ENCODE measurements around the gene PDC. TPM values are rescaled to one million over a fixed set of nuclear protein-coding genes. Genes with fewer than 3 reads are reported as not detected.

PDC gene
- total RNA-seq, 1 experiment from 2014 or later: not detected

DNA sequence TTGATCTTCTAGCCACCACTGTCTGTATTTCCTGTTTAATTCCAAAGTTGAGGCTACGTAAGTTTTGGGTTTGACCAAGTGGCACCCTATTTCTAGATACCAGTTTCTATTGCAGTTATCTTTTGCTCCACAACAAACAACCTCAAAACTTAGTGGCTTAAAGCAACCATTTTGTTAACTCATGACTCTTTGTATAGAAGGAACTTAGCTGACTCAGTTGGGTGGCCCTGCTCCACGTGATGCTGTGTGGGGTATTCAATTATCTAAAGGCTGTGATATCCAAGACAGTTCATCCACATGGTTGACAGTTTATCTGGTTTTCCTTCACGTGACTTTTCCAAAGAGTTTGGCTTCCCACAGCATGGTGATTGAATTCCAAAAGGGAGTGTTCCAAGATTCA, 34.8 kb downstream of the PDC start:
- TF ChIP-seq TCF7L2 (IDR thresholded peaks at IDR 0.05; ENCODE audit: low read depth, low read length): no peak
- TF ChIP-seq, protein P1, sequence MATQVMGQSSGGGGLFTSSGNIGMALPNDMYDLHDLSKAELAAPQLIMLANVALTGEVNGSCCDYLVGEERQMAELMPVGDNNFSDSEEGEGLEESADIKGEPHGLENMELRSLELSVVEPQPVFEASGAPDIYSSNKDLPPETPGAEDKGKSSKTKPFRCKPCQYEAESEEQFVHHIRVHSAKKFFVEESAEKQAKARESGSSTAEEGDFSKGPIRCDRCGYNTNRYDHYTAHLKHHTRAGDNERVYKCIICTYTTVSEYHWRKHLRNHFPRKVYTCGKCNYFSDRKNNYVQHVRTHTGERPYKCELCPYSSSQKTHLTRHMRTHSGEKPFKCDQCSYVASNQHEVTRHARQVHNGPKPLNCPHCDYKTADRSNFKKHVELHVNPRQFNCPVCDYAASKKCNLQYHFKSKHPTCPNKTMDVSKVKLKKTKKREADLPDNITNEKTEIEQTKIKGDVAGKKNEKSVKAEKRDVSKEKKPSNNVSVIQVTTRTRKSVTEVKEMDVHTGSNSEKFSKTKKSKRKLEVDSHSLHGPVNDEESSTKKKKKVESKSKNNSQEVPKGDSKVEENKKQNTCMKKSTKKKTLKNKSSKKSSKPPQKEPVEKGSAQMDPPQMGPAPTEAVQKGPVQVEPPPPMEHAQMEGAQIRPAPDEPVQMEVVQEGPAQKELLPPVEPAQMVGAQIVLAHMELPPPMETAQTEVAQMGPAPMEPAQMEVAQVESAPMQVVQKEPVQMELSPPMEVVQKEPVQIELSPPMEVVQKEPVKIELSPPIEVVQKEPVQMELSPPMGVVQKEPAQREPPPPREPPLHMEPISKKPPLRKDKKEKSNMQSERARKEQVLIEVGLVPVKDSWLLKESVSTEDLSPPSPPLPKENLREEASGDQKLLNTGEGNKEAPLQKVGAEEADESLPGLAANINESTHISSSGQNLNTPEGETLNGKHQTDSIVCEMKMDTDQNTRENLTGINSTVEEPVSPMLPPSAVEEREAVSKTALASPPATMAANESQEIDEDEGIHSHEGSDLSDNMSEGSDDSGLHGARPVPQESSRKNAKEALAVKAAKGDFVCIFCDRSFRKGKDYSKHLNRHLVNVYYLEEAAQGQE (IDR thresholded peaks at IDR 0.05; ENCODE audit: insufficient read depth in 1 of 2, low read depth in 2 of 2, low read length in 1 of 2): no peak
- no peak for TF ChIP-seq SIN3A (IDR thresholded peaks at IDR 0.05; ENCODE audit: borderline replicate concordance, insufficient read depth, low read depth, low read length)
- TF ChIP-seq POLR2AphosphoS5 (IDR thresholded peaks at IDR 0.05; ENCODE audit: low read depth, low read length): no peak
- TF ChIP-seq, protein P2, sequence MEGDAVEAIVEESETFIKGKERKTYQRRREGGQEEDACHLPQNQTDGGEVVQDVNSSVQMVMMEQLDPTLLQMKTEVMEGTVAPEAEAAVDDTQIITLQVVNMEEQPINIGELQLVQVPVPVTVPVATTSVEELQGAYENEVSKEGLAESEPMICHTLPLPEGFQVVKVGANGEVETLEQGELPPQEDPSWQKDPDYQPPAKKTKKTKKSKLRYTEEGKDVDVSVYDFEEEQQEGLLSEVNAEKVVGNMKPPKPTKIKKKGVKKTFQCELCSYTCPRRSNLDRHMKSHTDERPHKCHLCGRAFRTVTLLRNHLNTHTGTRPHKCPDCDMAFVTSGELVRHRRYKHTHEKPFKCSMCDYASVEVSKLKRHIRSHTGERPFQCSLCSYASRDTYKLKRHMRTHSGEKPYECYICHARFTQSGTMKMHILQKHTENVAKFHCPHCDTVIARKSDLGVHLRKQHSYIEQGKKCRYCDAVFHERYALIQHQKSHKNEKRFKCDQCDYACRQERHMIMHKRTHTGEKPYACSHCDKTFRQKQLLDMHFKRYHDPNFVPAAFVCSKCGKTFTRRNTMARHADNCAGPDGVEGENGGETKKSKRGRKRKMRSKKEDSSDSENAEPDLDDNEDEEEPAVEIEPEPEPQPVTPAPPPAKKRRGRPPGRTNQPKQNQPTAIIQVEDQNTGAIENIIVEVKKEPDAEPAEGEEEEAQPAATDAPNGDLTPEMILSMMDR (IDR thresholded peaks at IDR 0.05): no peak
- no TSS peak for BruUV-seq (replicated peaks)
- no peaks in the 10 kb centered on the region for H3K4me1 ChIP-seq (ENCODE audit: control insufficient read depth, insufficient read depth, low read length)
- intact Hi-C loops (cut with micrococcal nuclease; ENCODE audit: unreplicated experiment): no loop called here
- CTCF ChIA-PET: no interaction called here
- H3K36me3 ChIP-seq (ENCODE audit: control insufficient read depth, insufficient read depth, low read length): no peaks in the 10 kb centered on the region
- no peak overlapping the region for H3K4me3 ChIP-seq (ENCODE audit: low read depth in 2 of 2, low read length in 2 of 2)
- no peaks in the 10 kb centered on the region for H3K27me3 ChIP-seq (ENCODE audit: control insufficient read depth, insufficient read depth, low read length)
- POLR2A ChIA-PET: no interaction called here
- ATAC-seq: no peak
- no peak overlapping the region for H3K27ac ChIP-seq (ENCODE audit: low read length)
- no peak for DNase-seq (ENCODE audit: low read depth, low spot score)
- H3K9me3 ChIP-seq (ENCODE audit: control insufficient read depth, insufficient read depth, low read depth, low read length): no peaks in the 10 kb centered on the region
- in situ Hi-C loops (cut with HindIII; ENCODE audit: low pct_unique_long_range_greater_than_20kb, low sequenced_read_pairs): no loop called here

DNA sequence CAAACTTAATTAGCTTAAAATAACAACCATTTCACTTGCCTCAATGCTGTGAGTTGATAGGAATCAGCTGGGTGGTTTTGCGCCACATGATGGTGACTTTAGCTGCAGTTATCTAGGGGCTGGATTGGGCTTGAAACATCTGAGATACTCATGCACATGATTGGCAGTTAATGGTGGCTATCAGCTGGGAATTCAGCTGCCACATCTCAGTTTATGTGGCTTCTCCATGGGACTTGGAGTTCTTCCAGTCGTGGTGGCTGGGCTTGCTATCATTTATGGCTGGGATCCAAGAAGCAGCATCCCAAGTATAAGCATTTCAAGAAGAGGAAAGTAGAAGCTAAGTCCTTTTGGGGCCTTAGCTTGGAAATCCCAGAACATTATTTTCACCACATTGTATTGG, 36.4 kb downstream of the PDC start:
- ATAC-seq (no peak), DNase-seq (ENCODE audit: low read depth, low spot score) (no peak)
- Histone ChIP-seq H3K4me1 (ENCODE audit: control insufficient read depth, insufficient read depth, low read length) (no peaks in the 10 kb centered on the region), H3K36me3 (ENCODE audit: control insufficient read depth, insufficient read depth, low read length) (peaks cover 6% of the 10 kb centered on the region), H3K4me3 (ENCODE audit: low read depth in 2 of 2, low read length in 2 of 2) (no peak overlapping the region), H3K9me3 (ENCODE audit: control insufficient read depth, insufficient read depth, low read depth, low read length) (no peaks in the 10 kb centered on the region), H3K27ac (ENCODE audit: low read length) (no peak overlapping the region), H3K27me3 (ENCODE audit: control insufficient read depth, insufficient read depth, low read length) (no peaks in the 10 kb centered on the region)
- no TSS peak for BruUV-seq (replicated peaks)
- in situ Hi-C loops (cut with HindIII; ENCODE audit: low pct_unique_long_range_greater_than_20kb, low sequenced_read_pairs): no loop called here
- POLR2A ChIA-PET: no interaction called here
- intact Hi-C loops (cut with micrococcal nuclease; ENCODE audit: unreplicated experiment): no loop called here
- CTCF ChIA-PET: no interaction called here
- TF ChIP-seq, protein P2 (IDR thresholded peaks at IDR 0.05): no peak
- no peak for TF ChIP-seq TCF7L2 (IDR thresholded peaks at IDR 0.05; ENCODE audit: low read depth, low read length)
- no peak for TF ChIP-seq SIN3A (IDR thresholded peaks at IDR 0.05; ENCODE audit: borderline replicate concordance, insufficient read depth, low read depth, low read length)
- no peak for TF ChIP-seq POLR2AphosphoS5 (IDR thresholded peaks at IDR 0.05; ENCODE audit: low read depth, low read length)
- TF ChIP-seq, protein P1 (IDR thresholded peaks at IDR 0.05; ENCODE audit: insufficient read depth in 1 of 2, low read depth in 2 of 2, low read length in 1 of 2): no peak

All from Panc1 (cell line).